Measurements from ENCODE around the gene ARFGEF2.
A peak's percentile ranks its signal among the peaks of the same experiment; 100 is the strongest.
"Not testable (repeated sequence)": the region's sequence is repeated elsewhere in the genome, so short reads cannot be mapped to it uniquely, and the experiment has no call there.

The ARFGEF2 gene

DNA sequence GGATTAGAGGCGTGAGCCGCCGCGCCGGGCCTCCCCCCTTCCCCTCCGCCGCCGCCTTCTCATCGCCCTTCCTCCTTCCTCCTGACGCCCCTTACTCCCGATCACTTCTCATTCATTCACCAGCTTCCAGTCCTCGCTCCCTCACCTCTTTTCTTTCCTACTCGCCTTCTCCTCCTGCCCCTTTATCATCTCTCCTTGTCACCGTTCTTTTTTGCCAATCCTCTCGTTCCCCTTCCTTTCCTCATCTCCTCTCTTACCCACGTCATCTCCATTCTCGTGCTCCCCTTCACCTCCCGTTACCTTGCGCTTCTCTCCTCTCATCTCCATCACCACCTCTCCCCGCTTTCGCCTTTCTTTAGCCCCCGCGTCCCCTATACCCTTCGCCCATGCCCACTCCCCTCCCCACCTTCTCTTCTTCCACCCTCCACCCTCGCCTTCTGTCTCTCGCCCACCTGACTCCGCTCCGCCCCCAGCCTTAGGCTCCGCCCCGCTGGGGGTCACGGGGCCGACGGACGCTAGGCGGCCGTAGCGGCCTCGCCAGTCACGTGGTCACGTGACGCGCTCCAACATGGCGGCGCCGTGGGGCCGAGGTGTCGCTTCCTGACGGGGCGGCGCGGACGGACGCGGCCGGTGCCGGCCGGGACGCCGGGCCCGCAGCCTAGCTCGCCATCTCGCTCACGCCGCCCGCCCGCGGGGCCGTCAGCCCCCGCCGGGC, at the start of gene ARFGEF2:
ARFGEF2 (plus strand) TSS at position 544 of the 715 bp plus-strand sequence. CDS start 179 bp downstream, outside the sequence.
- peak; percentile 89 for DNase-seq (ENCODE audit: low read depth)

DNA sequence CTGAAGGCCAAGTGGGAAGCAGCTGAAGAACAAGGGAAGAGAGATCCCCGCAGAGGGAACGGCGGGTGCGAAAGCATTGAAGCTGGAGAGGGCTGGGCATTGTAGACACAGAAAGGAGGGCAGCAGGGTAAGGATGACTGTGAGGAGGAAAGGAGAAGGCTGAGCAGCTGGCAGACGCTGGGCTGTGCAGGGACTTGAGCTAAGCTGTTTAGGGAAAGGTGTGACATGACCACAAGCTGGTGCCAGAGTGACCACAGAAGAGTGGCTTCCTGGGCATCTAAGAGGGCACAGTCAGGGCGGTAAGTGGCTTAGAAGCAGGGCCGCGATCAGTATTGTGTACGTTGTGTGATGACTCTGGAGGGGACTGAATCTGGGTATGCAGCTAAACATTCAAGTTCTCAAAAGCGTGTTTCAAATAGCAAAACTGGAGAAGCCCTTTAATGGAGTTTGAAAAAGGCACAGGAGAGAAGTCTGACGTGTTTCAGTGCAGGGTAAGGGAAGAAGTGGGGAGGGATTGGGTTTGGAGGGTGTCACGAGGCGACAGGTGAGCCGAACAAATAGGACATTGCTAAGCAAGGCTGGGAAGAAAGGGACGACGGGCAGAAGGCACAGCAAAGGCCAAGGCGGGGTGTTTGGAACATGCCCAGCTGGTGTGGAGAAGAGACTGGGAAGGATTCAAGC, 46.1 kb upstream of the ARFGEF2 start:
- DNase-seq (ENCODE audit: low read depth), result no peak

DNA sequence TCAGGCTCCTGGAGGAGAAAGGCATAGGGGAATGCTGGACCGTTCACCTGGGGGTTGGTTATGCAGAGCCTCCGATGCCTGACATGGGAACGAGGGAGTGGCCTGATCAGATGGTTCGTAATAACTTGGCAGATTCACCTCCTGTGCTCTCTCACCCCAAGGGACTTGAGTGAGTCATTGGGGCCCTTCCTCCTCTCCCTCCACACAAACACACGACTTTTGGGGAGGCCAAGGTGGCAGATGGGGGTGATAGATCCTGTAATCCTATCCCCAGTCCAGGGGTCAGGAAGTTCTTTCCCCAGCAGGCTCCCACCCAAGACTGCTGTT, 45.6 kb upstream of the ARFGEF2 start:
- DNase-seq (ENCODE audit: low read depth), result no peak

DNA sequence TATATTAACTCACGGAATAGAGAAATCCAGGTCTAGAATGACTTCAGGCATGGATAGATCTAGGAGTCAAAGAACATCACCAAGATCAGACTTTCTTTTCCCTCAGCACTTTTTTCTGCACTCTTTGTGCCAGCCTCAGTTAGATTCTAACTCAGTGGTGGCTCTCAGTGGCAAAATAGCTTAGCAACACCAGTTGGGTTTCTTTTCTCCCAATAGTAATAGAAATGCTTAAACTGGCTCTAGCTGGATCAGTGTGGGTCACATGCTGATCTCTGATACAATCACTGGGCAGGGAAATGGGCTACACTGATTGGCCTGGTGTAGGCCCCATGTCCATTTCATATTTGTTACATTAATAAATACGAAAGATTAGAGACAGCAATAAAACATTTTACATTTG, 44.2 kb upstream of the ARFGEF2 start:
- DNase-seq (ENCODE audit: low read depth), result no peak

DNA sequence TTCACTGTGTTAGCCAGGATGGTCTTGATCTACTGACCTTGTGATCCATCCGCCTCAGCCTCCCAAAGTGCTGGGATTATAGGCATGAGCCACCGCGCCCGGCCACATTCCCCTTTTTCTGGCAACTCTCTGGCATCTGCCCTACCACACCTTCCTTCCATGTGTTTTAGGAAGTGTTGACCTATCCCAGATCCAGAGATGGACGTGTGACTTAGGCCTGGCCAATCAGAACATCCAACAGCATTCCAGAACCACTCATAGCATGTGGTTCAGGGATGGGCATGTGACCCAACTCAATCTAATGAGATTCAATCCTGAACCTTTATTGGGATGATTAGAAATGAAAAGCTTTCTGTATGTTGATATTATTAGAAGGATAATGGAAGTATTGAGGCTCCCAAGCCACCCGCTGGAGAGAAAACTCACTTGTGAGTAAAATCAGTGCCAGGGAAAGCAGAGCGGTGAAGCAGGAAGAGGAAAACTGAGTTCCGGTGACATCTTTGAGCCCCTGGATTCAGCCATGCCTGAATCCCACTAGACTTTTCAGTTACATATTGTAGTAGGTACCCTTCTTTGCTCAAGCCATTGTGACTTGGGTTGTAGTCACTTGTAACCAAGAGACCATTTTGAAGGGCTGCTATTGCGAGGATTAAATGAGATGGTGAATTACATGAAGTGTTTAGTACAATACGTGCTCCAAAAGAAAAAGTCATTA, 42.8 kb upstream of the ARFGEF2 start:
- DNase-seq (ENCODE audit: low read depth), result no peak

DNA sequence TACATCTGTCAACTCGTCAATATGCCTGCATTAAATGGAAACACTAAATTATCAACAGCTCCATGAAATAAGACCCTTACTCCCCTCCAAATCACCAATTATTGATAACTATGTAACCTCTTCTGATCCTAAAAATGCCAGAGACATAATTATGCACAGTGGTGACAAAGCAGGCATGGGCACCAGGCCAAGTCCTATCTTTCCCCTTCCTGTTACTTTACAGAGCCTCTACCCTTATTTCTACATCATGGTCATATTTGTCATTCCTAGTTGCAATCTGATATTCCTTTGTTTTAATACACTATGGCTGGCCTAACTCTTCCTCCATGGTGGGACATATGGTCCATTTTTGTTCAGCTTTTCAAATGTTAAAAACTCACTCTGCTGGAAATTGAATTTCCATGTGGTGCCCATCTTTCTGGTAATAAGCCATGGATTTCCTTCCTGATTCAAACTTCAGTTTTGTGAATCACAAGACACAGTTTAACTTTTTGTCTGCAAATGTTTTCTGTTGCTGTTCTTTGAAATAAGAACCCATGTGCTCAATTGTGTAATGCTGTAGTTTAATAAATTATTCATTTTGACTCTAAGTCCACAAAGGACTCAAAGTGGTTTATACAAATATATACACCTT, 41.8 kb upstream of the ARFGEF2 start:
- no peak for DNase-seq (ENCODE audit: low read depth)

DNA sequence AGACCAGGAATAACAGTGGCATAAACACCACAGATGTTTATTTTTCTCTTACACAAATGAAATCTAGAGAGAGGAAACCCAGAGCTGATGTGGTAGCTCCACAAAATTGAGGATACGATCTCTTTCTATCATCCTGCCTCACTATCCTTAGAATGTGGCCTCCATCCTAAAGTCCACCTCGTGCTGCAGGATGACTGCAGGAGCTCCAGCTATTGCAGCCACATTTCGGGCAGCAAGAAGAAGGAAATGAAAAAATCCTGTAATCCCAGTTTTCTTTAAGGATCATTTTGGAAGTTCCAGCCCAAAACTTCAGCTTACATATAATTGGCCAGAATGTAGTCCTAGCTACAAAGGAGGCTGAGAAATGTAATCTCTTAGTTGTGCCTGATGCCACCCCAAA, 41.2 kb upstream of the ARFGEF2 start:
- DNase-seq (ENCODE audit: low read depth), result no peak

DNA sequence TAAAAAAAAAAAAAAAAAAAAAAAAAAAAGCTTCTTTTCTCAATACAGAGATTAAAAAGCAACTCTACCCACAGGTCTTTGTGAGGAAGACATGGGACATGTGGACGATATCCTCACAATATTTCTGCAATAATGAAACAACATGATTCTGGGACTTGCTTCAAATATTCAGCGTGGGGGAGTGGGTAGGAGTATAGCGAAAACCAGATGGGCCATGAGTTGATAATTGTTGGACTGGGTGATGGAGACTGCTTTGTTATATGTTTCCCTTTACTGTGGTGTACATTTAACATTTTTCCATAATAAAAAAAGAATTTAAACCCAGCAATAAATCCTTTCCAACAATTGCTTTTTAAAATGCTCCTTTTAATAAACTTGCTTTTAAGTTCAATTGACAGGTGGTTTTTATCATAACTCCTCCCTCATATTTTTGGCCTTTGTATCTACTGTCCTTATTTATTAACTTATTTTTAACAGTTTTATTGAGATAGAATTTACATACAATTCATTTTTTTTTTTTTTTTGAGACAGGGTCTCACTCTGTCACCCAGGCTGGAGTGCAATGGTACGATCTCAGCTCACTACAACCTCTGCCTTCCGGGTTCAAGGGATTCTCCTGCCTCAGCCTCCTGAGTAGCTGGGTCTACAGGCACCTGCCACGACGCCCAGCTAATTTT, 40.4 kb upstream of the ARFGEF2 start:
- DNase-seq (ENCODE audit: low read depth), result no peak

DNA sequence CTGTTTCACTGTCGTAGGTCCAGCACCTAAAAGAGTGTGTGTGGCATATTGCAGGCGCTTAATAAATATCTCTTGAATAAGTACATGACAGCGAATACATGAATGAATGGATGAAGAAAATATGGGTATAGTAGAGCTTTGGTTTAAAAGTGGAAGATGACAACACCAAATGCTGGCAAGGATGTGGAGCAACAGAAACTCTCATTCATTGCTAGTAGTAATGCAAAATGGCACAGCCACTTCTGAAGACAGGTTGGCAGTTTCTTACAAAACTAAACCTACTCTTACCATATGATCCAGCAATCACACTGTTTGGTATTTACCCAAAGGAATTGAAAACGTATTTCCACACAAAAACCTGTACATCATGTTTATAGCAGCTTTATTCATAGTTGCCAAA, 36.3 kb upstream of the ARFGEF2 start:
- no peak for DNase-seq (ENCODE audit: low read depth)

DNA sequence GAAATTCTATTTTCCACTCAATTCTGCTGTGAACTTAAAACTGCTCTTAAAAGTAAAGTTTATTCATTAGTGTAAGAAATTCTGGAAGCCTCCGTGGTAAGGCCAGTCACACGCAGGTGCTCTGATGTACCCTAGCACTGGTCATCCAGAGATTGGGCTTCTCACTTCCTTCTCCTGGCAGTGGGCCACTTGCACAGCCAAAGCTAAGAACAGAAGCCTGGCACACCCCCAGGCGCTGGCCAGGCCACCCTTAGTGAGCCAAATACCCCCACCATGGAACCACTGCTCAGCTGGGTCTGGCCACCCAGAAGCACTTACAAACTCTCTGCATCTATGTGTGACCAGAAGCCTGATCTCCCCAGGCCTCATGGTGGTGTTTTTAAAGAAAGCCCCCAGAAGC, 35.3 kb upstream of the ARFGEF2 start:
- no peak for DNase-seq (ENCODE audit: low read depth)

DNA sequence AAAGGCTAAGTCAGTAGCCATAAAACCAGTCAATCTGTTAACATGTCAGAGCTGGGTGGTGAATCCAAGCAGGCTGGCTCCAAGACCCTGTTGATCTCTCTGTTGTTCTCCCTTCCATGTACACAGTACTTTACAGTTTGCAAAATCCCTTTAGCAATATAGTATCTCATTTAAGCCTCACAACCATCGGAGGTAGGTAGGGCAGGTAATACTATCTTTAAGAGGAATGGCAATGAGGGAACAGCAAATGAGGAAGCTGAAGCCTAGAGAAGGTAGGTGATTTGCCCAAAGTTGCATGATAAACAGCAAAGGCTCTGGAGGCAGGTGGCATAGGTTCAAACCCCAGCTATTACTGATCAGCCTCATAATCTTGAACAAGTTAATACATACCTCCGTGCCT, 34.7 kb upstream of the ARFGEF2 start:
- no peak for DNase-seq (ENCODE audit: low read depth)

DNA sequence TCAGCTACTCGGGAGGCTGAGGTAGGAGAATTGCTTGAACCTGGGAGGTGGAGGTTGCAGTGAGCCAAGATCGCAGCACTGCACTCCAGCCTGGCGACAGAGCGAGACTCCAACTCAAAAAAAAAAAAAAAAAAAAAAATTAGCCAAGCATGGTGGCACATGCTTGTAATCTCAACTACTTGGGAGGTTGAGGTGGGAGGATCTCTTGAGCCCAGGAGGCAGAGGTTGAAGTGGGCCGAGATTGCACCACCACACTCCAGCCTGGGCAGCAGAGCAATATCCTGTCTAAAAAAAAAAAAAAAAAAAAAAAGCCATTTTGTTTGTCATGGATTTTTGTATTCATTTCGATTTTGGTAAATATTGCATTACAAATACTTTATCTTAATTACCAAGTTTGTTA, 33.0 kb upstream of the ARFGEF2 start:
- DNase-seq (ENCODE audit: low read depth), result not testable (repeated sequence)

DNA sequence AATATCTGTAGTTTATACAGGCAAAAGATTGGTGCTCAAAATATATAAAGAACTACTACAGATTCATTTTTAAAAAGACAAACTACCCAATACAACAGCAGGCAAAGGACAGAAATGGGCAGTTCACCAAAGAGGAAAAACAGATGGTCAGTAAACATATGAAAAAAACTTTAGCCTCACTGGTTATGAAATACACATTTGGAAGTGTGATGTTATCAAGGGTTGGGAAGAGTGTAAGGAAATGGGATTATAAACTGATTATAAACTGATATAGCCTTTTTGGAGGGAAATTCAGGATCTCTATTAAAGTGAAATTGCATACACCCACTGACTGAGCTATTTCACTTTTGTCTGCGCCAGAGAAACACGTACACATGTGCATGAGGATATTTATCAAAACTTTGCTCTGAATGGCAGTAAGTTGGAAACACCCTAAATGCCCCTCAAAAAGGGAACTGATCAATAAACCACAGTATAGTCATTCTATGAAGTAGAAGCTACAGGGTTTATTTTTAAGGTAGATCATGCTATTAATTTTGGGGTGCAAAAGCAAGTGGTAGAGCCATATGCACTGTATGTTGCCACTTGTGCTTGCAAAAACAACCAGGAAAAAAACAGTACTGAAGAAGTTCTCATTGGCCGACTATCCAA, 32.2 kb upstream of the ARFGEF2 start:
- DNase-seq (ENCODE audit: low read depth), result no peak

DNA sequence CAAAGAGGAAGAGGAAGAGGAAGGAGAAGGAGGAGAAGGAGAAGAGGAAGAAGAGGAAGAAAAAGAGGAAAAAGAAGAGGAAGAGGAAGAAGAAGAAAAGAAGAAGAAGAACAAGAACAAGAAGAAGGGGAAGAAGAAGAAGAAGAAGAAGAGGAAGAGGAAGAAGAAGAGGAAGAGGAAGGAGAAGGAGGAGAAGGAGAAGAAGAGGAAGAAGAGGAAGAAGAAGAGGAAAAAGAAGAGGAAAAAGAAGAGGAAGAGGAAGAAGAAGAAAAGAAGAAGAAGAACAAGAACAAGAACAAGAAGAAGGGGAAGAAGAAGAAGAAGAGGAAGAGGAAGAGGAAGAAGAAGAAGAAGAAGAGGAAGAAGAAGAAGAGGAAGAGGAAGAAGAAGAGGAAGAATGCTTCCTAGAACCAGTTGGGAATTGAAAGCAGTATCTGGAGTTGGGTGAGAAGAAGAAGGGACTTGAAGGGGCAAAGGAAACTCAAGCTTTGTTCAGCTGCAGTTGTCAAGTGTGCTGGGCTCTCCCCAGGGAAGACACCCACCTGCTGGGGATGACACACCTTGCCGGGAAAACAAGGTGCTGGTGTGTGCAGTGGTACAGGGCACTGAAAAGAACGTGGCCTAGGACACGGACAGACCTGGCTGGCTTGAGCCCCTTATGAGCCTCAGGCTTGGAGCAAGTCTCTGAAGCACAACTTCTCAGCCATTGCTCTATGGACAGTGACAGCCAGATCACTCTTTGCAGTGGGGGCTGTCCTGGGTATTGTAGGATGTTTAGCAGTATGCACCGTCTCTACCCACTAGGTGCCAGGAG, 30.1 kb upstream of the ARFGEF2 start:
- no peak for DNase-seq (ENCODE audit: low read depth)

DNA sequence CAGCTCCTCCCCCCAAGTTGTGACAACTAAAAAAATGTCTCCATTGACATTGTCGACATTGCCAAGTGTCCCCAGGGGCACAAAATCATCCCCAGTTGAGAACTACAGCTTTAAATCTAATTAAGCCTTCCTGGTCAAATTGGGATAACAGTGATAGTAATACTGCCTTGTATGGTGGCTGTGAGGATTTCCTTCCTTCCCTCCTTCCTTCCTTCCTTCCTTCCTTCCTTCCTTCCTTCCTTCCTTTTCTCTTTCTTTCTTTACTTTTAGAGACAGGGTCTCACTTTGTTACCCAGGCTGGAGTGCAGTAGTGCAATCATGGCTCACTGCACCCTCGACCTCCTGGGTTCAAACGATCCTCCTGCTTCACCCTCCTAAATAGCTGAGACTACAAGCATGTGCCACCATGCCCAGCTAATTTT, 29.5 kb upstream of the ARFGEF2 start:
- no peak for DNase-seq (ENCODE audit: low read depth)

DNA sequence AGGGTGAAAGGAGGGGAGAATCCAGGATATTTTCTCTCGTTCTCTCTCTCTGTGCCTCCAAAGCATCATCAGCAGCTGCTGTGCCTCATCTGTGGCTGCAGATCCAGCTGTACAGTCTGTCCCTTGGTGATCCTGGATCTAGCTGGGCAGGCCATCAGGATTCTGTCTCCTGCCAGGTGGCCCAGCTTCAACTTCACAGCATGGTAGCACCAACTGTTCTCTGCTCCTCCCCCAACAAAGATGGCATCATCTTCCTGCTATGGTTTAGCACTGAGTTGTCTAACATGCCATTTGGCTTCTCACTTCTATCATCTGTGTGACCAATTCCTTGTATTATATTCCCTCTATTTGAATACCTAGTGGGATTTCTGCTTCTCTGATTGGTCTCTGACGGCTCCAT, 28.6 kb upstream of the ARFGEF2 start:
- no peak for DNase-seq (ENCODE audit: low read depth)

DNA sequence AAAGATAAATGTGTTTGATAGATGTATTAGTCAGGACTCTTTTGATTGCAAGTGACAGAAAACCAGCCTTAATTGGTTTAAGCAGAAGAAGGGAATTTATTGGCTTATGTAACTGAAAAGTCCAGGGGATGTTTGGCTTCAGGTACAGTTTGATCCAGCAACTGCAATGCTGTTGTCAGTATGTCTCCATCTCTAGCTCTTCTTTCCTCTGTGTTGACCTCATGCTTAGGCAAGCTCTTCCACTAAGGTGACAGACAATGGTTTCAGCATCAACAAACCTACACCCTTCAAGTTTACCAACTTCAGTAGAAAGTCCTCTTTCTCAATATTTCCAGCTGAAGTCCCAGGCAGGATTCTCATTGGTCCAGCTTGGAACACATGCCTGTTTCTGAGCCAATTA, 28.1 kb upstream of the ARFGEF2 start:
- DNase-seq (ENCODE audit: low read depth), result no peak

DNA sequence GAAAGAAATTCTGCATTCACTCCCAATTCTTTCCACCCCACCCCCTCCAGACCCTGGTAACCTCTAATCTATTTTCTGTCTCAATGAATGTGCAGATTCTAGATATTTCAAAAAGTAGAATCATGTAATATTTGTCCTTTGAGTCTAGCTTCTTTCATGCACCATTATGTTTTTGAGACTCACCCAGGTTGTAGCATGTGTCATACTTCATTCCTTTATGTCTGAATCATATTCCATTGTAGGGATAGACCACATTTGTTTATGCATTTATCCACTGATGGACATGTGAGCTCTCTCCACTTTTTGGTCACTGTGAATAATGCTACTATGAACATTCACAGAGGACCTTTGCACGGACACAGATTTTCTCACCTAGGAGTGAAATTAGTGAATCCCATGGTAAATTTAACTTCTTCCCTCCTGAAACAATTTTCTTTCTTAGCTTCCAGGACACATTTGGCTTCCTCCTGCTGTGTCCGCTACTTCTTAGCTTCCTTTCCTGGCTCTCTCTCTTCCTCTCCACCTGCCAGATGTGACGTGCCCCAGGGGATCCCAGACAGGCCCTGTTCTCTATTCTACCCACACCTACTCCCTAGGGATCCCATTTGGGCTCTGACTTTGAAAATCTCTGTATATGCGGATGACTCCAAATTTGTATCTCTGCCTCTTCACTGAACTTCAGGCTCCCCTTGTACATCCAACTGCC, 24.1 kb upstream of the ARFGEF2 start:
- DNase-seq (ENCODE audit: low read depth), result no peak

DNA sequence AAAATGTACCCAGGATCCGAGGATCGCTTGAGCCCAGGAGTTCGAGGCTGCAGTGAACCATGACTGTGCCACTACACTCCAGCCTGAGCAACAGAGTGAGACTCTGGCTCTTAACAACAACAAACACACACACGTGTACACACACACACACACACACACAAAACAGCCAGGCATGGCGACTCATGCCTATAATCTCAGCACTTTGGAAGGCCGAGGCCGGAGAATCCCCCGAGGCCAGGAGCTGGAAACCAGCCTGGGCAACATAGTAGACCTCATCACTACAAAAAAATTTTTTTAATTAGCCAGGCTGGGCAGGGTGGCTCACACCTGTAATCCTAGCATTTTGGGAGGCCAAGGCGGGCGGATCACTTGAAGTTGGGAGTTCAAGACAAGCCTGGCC, 23.3 kb upstream of the ARFGEF2 start:
- DNase-seq (ENCODE audit: low read depth), result no peak

DNA sequence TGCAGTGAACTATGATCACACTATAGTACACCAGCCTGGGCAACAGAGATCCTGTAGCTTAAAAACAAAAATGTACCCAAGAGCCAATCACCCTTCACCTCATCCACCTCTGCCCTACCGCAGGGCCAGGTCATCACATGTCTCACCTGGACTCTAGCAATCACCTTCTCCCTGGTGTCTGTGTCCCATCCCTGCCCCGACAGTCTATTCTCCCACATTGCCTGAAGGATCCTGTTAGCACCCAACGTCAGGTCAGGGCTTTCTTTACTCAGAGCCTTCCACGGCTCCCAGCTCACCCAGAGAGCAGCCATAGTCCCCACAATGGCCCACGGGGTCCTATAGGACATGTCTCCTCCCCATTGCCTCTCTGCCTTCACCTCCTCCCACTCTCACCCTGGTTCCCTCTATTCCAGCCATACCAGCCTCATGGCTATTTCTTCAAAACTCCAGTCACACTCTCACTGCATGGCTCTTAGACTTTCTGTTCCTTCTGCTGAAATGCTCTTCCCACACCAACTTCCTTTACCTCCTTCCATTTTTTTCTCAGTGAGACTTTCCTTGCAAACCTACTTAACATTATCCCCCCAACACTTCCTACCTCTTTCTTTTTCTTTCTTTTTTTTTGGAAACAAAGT, 22.5 kb upstream of the ARFGEF2 start:
- no peak for DNase-seq (ENCODE audit: low read depth)

Data from activated T-helper 9 cell treated with anti-CD3 and anti-CD28 coated beads, Interleukin-2, amount 50 U/mL, for 16 hours (primary cell).